GM12872 (cell line): ENCODE measurements around the gene ADGRV1.

Source experiments
- TF ChIP-seq, protein P1 (sequence below): IDR thresholded peaks from 3 replicates; pipeline ENCODE4 v1.5.1; 2011; ENCODE audit warnings: low read depth, mild to moderate bottlenecking, low read length, moderate library complexity; ENCODE audit not compliant: insufficient read depth

Gene ADGRV1

GRCh38 chr5:91126448-91126847 is 567.9 kb downstream of the ADGRV1 start:
- TF ChIP-seq, protein P1, sequence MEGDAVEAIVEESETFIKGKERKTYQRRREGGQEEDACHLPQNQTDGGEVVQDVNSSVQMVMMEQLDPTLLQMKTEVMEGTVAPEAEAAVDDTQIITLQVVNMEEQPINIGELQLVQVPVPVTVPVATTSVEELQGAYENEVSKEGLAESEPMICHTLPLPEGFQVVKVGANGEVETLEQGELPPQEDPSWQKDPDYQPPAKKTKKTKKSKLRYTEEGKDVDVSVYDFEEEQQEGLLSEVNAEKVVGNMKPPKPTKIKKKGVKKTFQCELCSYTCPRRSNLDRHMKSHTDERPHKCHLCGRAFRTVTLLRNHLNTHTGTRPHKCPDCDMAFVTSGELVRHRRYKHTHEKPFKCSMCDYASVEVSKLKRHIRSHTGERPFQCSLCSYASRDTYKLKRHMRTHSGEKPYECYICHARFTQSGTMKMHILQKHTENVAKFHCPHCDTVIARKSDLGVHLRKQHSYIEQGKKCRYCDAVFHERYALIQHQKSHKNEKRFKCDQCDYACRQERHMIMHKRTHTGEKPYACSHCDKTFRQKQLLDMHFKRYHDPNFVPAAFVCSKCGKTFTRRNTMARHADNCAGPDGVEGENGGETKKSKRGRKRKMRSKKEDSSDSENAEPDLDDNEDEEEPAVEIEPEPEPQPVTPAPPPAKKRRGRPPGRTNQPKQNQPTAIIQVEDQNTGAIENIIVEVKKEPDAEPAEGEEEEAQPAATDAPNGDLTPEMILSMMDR: no peak

DNA sequence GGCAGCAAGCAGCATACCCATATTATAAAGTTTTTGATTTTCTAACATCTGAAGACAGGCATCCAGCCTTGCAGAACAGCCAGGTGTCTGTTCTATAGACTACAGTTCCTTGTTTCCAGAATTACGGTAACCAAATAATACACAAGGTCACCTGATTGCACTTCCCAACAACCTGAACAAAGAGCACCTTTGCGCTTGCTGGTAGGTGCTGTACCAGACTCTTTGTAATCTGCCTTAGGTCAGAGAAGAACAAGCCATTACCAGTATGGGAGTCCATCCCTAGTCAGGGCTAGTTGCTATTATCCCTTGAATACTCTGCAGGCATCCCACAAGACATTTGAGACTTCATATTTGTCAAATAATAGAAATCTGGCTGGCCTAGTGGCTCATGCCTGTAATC is 568.3 kb downstream of the ADGRV1 start:
- TF ChIP-seq, protein P1: no peak

- TF ChIP-seq, protein P1: no peak
Measured at GRCh38 chr5:91127456-91128081, 569.0 kb downstream of the ADGRV1 start.

GRCh38 chr5:91128604-91129003 is 570.0 kb downstream of the ADGRV1 start:
- TF ChIP-seq, protein P1: no peak

DNA sequence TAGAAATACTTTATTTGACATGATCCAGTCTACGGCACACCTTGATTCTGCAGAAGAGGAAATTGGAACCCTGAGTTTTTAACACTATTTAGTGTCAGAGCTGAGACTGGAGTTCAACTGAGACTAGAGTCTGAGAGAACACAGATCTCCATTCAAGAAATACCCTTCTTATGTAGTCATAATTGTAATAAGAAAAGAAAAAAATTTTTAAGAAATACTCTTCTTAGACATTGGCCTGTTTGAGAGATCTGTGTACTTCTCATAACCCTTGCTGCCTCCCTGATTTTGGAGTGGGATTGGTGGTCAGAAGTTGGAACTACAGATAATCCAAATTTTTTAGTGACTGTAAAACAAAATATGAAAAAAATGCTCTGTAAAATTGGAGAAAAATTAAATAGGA is 571.2 kb downstream of the ADGRV1 start:
- TF ChIP-seq, protein P1: no peak

GRCh38 chr5:91130759-91131158 is 572.2 kb downstream of the ADGRV1 start:
- TF ChIP-seq, protein P1: no peak

GRCh38 chr5:91132550-91132949 is 574.0 kb downstream of the ADGRV1 start:
- TF ChIP-seq, protein P1: no peak

GRCh38 chr5:91133183-91133582 is 574.6 kb downstream of the ADGRV1 start:
- TF ChIP-seq, protein P1: no peak
